ENCODE results near the gene OPN5. TPM values are rescaled to one million over a fixed set of nuclear protein-coding genes. Genes with fewer than 3 reads are reported as not detected.

Gene OPN5
- total and polyA plus RNA-seq, 2 donors (not counting 1 experiment from before 2014, with no cell fraction given) = not detected

GRCh38 chr6:47780510-47781356 is 1.1 kb upstream of the OPN5 start:
- no peaks in the 10 kb centered on the region for H4K20me1 ChIP-seq (ENCODE audit: control insufficient read depth, extremely low read depth, insufficient read depth, low read length)
- H3K9me3 ChIP-seq (ENCODE audit: control insufficient read depth, insufficient read depth, low read depth, low read length) = no peaks in the 10 kb centered on the region
- no peak overlapping the region for H3K9ac ChIP-seq (ENCODE audit: insufficient read depth, low read length)
- no peak overlapping the region for H3K4me3 ChIP-seq (replicated peaks in 1 of 4; ENCODE audit: control extremely low read depth in 1 of 4, insufficient read depth in 1 of 4, low read depth in 3 of 4, low read length in 4 of 4)
- H3K4me1 ChIP-seq (ENCODE audit: control insufficient read depth, extremely low read depth, insufficient read depth, low read length) = no peaks in the 10 kb centered on the region
- H2AFZ ChIP-seq (ENCODE audit: low read length) = peak overlapping the region; percentile 63
- TF ChIP-seq EZH2 (IDR thresholded peaks at IDR 0.05; ENCODE audit: low read length, missing control alignments) (no peak), CTCF (conservative IDR thresholded peaks at IDR 0.05 in 1 of 2, IDR thresholded peaks at IDR 0.05 in 1 of 2; ENCODE audit: low read depth in 1 of 2, low read length in 2 of 2) (peak; percentile 67 to 75)
- H3K36me3 ChIP-seq (ENCODE audit: control insufficient read depth, insufficient read depth, low read length) = no peaks in the 10 kb centered on the region
- peak overlapping the region; percentile 21 for H3K4me2 ChIP-seq (ENCODE audit: extremely low read depth, insufficient read depth, low read length)
- H3K27me3 ChIP-seq (ENCODE audit: control insufficient read depth, insufficient read depth, low read length) = peaks cover 1% of the 10 kb centered on the region
- H3K79me2 ChIP-seq (ENCODE audit: control insufficient read depth, insufficient read depth, low read length) = no peaks in the 10 kb centered on the region
- peak; percentile 67 to 81 for DNase-seq (ENCODE audit: low read depth in 2 of 2)
- no peak overlapping the region for H3K27ac ChIP-seq (ENCODE audit: insufficient read depth, low read length)

- no peaks in the 10 kb centered on the region for H4K20me1 ChIP-seq (ENCODE audit: control insufficient read depth, extremely low read depth, insufficient read depth, low read length)
- H3K4me3 ChIP-seq (replicated peaks in 1 of 4; ENCODE audit: control extremely low read depth in 1 of 4, insufficient read depth in 1 of 4, low read depth in 3 of 4, low read length in 4 of 4) = no peak overlapping the region
- TF ChIP-seq EZH2 (IDR thresholded peaks at IDR 0.05; ENCODE audit: low read length, missing control alignments) = no peak
- TF ChIP-seq CTCF (conservative IDR thresholded peaks at IDR 0.05 in 1 of 2, IDR thresholded peaks at IDR 0.05 in 1 of 2; ENCODE audit: low read depth in 1 of 2, low read length in 2 of 2) = no peak
- no peaks in the 10 kb centered on the region for H3K4me1 ChIP-seq (ENCODE audit: control insufficient read depth, extremely low read depth, insufficient read depth, low read length)
- H3K27ac ChIP-seq (ENCODE audit: insufficient read depth, low read length) = no peak overlapping the region
- H3K36me3 ChIP-seq (ENCODE audit: control insufficient read depth, insufficient read depth, low read length) = no peaks in the 10 kb centered on the region
- no peaks in the 10 kb centered on the region for H3K9me3 ChIP-seq (ENCODE audit: control insufficient read depth, insufficient read depth, low read depth, low read length)
- H3K27me3 ChIP-seq (ENCODE audit: control insufficient read depth, insufficient read depth, low read length) = peaks cover 2% of the 10 kb centered on the region
- H3K4me2 ChIP-seq (ENCODE audit: extremely low read depth, insufficient read depth, low read length) = no peak overlapping the region
- no peak overlapping the region for H3K9ac ChIP-seq (ENCODE audit: insufficient read depth, low read length)
- H2AFZ ChIP-seq (ENCODE audit: low read length) = no peak overlapping the region
- no peaks in the 10 kb centered on the region for H3K79me2 ChIP-seq (ENCODE audit: control insufficient read depth, insufficient read depth, low read length)
- DNase-seq (ENCODE audit: low read depth in 2 of 2) = peak in 1 of 2 donors; percentile 15
Measured at GRCh38 chr6:47785182-47785581, 3.4 kb downstream of the OPN5 start.

DNA sequence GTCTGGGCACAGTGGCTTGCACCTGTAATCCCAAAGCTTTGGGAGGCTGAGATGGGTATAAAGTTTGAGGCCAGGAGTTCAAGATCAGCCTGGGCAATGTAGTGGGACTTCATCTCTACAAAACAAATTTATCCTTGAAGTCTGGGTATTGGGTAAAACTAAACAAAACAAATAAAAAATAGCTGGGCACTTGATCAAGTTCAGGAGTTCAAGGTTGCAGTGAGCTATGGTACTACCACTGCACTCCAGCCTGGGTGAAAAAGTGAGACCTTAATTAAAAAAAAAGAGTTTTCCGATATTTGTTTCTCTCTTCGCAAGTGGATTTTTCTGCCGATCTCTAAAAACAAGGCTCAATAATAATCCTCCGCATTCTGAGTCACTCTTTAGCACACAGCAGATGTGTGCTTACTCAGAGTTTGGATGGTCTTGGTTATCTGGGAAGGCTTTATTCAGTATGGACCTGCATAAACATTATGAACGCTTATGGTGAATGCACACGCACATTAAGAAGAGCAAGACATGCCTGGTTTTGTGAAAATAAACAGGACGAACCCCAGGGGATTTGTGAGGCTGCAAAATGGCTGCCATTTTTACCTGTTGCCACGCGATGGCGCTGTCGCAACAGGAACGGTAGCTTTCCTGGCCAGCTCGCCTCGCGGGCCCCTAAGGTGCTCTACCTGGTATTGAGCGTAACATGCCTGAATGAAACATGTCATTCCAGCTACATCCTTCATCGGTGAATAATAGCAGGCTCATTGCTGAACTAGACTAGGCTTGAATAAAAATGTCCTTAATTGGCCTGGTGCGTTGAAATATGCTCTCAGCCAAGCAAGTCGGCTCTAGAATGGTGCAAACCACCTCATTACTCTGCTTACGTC is 6.0 kb downstream of the OPN5 start:
- no peak overlapping the region for H2AFZ ChIP-seq (ENCODE audit: low read length)
- DNase-seq (ENCODE audit: low read depth in 2 of 2) = peak; percentile 49 to 81
- no peaks in the 10 kb centered on the region for H3K9me3 ChIP-seq (ENCODE audit: control insufficient read depth, insufficient read depth, low read depth, low read length)
- no peaks in the 10 kb centered on the region for H3K36me3 ChIP-seq (ENCODE audit: control insufficient read depth, insufficient read depth, low read length)
- H3K4me3 ChIP-seq (replicated peaks in 1 of 4; ENCODE audit: control extremely low read depth in 1 of 4, insufficient read depth in 1 of 4, low read depth in 3 of 4, low read length in 4 of 4) = peak overlapping the region in 1 of 4 experiments; percentile 29
- H3K27me3 ChIP-seq (ENCODE audit: control insufficient read depth, insufficient read depth, low read length) = peaks cover 2% of the 10 kb centered on the region
- H3K9ac ChIP-seq (ENCODE audit: insufficient read depth, low read length) = no peak overlapping the region
- no peaks in the 10 kb centered on the region for H4K20me1 ChIP-seq (ENCODE audit: control insufficient read depth, extremely low read depth, insufficient read depth, low read length)
- TF ChIP-seq CTCF (conservative IDR thresholded peaks at IDR 0.05 in 1 of 2, IDR thresholded peaks at IDR 0.05 in 1 of 2; ENCODE audit: low read depth in 1 of 2, low read length in 2 of 2) = peak; percentile 91 to 97
- TF ChIP-seq EZH2 (IDR thresholded peaks at IDR 0.05; ENCODE audit: low read length, missing control alignments) = no peak
- peak overlapping the region; percentile 70 for H3K4me2 ChIP-seq (ENCODE audit: extremely low read depth, insufficient read depth, low read length)
- no peak overlapping the region for H3K27ac ChIP-seq (ENCODE audit: insufficient read depth, low read length)
- no peaks in the 10 kb centered on the region for H3K79me2 ChIP-seq (ENCODE audit: control insufficient read depth, insufficient read depth, low read length)
- no peaks in the 10 kb centered on the region for H3K4me1 ChIP-seq (ENCODE audit: control insufficient read depth, extremely low read depth, insufficient read depth, low read length)

Measured in fibroblast of lung (primary cell).